ENCODE measurements around the gene MFRP.

MFRP gene

GRCh38 chr11:119329320-119329719 is 17.2 kb downstream of the MFRP start:
- Histone ChIP-seq H3K4me3 (ENCODE audit: low read depth, low read length) (no peak overlapping the region), H3K9ac (no peak overlapping the region), H3K27me3 (ENCODE audit: control insufficient read depth, insufficient read depth, low read length) (no peaks in the 10 kb centered on the region), H3K27ac (no peak overlapping the region), H3K4me2 (ENCODE audit: low read length) (no peak overlapping the region), H3K36me3 (ENCODE audit: control insufficient read depth, insufficient read depth, low read length) (no peaks in the 10 kb centered on the region), H3K79me2 (no peaks in the 10 kb centered on the region), H3K9me3 (ENCODE audit: control insufficient read depth, low read length) (no peaks in the 10 kb centered on the region), H3K4me1 (no peaks in the 10 kb centered on the region), H2AFZ (no peak overlapping the region)
- no peak for TF ChIP-seq CTCF (IDR thresholded peaks at IDR 0.05)

GRCh38 chr11:119324189-119324588 is 22.3 kb downstream of the MFRP start:
- no peaks in the 10 kb centered on the region for H3K36me3 ChIP-seq (ENCODE audit: control insufficient read depth, insufficient read depth, low read length)
- peaks cover 4% of the 10 kb centered on the region for H3K4me1 ChIP-seq
- H3K79me2 ChIP-seq, result no peaks in the 10 kb centered on the region
- no peak overlapping the region for H3K9ac ChIP-seq
- no peak overlapping the region for H2AFZ ChIP-seq
- no peak overlapping the region for H3K4me2 ChIP-seq (ENCODE audit: low read length)
- H3K27ac ChIP-seq, result no peak overlapping the region
- TF ChIP-seq CTCF (IDR thresholded peaks at IDR 0.05), result no peak
- H3K9me3 ChIP-seq (ENCODE audit: control insufficient read depth, low read length), result no peaks in the 10 kb centered on the region
- no peak overlapping the region for H3K4me3 ChIP-seq (ENCODE audit: low read depth, low read length)
- H3K27me3 ChIP-seq (ENCODE audit: control insufficient read depth, insufficient read depth, low read length), result no peaks in the 10 kb centered on the region

GRCh38 chr11:119323532-119324033 is 22.9 kb downstream of the MFRP start:
- TF ChIP-seq CTCF (IDR thresholded peaks at IDR 0.05), result peak; percentile 52
- H3K27ac ChIP-seq, result no peak overlapping the region

GRCh38 chr11:119322921-119323531 is 23.5 kb downstream of the MFRP start:
- Histone ChIP-seq H3K4me2 (ENCODE audit: low read length) (no peak overlapping the region), H3K9me3 (ENCODE audit: control insufficient read depth, low read length) (no peaks in the 10 kb centered on the region), H3K27ac (no peak overlapping the region), H3K36me3 (ENCODE audit: control insufficient read depth, insufficient read depth, low read length) (no peaks in the 10 kb centered on the region), H3K9ac (no peak overlapping the region), H3K4me1 (peaks cover 4% of the 10 kb centered on the region), H3K4me3 (ENCODE audit: low read depth, low read length) (no peak overlapping the region), H2AFZ (no peak overlapping the region), H3K27me3 (ENCODE audit: control insufficient read depth, insufficient read depth, low read length) (no peaks in the 10 kb centered on the region), H3K79me2 (no peaks in the 10 kb centered on the region)
- TF ChIP-seq CTCF (IDR thresholded peaks at IDR 0.05), result no peak

More at GRCh38 chr11:119323532-119324033, 22.9 kb downstream of the MFRP start:
- Histone ChIP-seq H3K27me3 (ENCODE audit: control insufficient read depth, insufficient read depth, low read length) (no peaks in the 10 kb centered on the region), H3K9ac (no peak overlapping the region), H3K4me2 (ENCODE audit: low read length) (no peak overlapping the region), H3K4me1 (peaks cover 4% of the 10 kb centered on the region), H3K36me3 (ENCODE audit: control insufficient read depth, insufficient read depth, low read length) (no peaks in the 10 kb centered on the region), H2AFZ (no peak overlapping the region), H3K4me3 (ENCODE audit: low read depth, low read length) (no peak overlapping the region), H3K9me3 (ENCODE audit: control insufficient read depth, low read length) (no peaks in the 10 kb centered on the region), H3K79me2 (no peaks in the 10 kb centered on the region)

GRCh38 chr11:119322360-119322739 is 24.2 kb downstream of the MFRP start:
- Histone ChIP-seq H3K9ac (no peak overlapping the region), H3K36me3 (ENCODE audit: control insufficient read depth, insufficient read depth, low read length) (no peaks in the 10 kb centered on the region), H3K9me3 (ENCODE audit: control insufficient read depth, low read length) (no peaks in the 10 kb centered on the region), H3K27me3 (ENCODE audit: control insufficient read depth, insufficient read depth, low read length) (no peaks in the 10 kb centered on the region), H3K27ac (no peak overlapping the region), H3K4me1 (peaks cover 4% of the 10 kb centered on the region), H3K4me2 (ENCODE audit: low read length) (no peak overlapping the region), H2AFZ (no peak overlapping the region), H3K79me2 (no peaks in the 10 kb centered on the region), H3K4me3 (ENCODE audit: low read depth, low read length) (no peak overlapping the region)
- no peak for TF ChIP-seq CTCF (IDR thresholded peaks at IDR 0.05)

Data from parathyroid adenoma (tissue), 2 donors.